ENCODE measurements around the gene ARNT2. TPM values are rescaled to one million over a fixed set of nuclear protein-coding genes. Genes with fewer than 3 reads are reported as not detected.
A peak's percentile ranks its signal among the peaks of the same experiment; 100 is the strongest.

ARNT2 gene
- total RNA-seq, 1 donor from 2014 or later, result 72.4 TPM

DNA sequence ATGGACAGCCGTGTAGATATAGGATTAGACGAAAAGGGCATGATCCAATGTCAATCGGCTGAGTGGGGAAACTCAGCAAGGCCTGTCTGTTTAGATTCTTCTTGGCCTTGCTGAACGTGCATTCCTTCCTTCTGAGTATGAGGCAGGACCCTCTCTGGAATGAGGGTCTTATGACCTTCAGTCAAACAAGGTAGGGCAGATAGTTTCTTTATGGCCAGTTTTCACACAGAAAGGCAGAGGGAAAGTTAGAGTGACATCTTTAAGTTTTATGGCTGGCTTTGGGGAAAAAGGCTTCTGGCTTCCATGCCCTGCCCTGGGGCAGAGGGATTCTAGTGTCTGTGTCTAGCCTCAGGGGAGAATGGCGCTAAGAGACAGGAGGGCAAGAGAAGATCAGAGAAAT, 29.7 kb downstream of the ARNT2 start:
- TF ChIP-seq, protein P1, sequence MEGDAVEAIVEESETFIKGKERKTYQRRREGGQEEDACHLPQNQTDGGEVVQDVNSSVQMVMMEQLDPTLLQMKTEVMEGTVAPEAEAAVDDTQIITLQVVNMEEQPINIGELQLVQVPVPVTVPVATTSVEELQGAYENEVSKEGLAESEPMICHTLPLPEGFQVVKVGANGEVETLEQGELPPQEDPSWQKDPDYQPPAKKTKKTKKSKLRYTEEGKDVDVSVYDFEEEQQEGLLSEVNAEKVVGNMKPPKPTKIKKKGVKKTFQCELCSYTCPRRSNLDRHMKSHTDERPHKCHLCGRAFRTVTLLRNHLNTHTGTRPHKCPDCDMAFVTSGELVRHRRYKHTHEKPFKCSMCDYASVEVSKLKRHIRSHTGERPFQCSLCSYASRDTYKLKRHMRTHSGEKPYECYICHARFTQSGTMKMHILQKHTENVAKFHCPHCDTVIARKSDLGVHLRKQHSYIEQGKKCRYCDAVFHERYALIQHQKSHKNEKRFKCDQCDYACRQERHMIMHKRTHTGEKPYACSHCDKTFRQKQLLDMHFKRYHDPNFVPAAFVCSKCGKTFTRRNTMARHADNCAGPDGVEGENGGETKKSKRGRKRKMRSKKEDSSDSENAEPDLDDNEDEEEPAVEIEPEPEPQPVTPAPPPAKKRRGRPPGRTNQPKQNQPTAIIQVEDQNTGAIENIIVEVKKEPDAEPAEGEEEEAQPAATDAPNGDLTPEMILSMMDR (IDR thresholded peaks at IDR 0.05), result no peak
- Mint-ChIP-seq H3K4me3 (ENCODE audit: unreplicated experiment) (no peak overlapping the region), H3K27me3 (ENCODE audit: unreplicated experiment) (no peaks in the 10 kb centered on the region), H3K4me1 (ENCODE audit: unreplicated experiment) (peaks cover 52% of the 10 kb centered on the region), H3K36me3 (ENCODE audit: unreplicated experiment) (peaks cover 11% of the 10 kb centered on the region), H3K27ac (ENCODE audit: unreplicated experiment) (peak overlapping the region; percentile 61), H3K9me3 (ENCODE audit: unreplicated experiment) (no peaks in the 10 kb centered on the region)
- DNase-seq (ENCODE audit: extremely low spot score, unreplicated experiment), result no peak

DNA sequence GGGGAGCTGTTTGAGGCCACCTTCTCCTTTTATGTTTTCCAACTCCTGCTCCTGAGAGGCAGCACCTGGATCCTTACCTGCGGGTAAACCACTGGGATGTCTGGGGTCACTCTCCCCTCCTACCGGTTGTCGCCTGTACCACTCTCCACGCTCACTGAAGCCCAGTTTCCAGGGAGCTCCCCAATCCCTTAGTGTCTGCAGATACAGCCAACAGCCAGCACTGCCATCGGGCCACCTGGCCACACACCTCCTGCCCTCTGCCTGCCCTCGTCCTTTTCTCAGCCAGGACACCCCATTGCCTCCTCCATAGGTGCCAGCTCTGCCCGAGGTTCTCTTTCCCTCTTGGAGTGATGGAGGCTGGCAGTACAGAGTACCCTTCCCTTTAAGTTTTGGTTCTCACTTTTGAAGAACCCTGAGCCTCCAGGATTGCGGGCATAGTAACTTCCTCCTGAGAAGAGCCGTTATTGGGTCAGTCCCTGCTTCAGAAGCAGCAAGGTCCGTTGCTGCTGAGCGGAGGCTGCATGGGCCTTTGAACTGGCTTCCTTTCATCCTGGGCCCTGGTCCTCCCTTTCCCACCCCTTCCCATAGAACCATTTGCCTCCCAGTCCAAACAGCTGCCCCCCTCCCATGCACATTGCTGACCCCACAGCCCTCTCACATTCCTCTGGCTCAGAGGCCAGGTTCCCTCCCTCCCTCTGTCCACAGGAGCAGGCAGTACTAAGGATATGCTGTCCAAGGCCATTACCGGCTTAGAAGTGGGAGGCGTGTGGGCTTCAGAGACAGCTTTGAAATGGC, 30.9 kb downstream of the ARNT2 start:
- H3K27me3 Mint-ChIP-seq (ENCODE audit: unreplicated experiment), result no peaks in the 10 kb centered on the region
- H3K36me3 Mint-ChIP-seq (ENCODE audit: unreplicated experiment), result peaks cover 13% of the 10 kb centered on the region
- TF ChIP-seq, protein P1 (IDR thresholded peaks at IDR 0.05), result no peak
- H3K4me1 Mint-ChIP-seq (ENCODE audit: unreplicated experiment), result peaks cover 52% of the 10 kb centered on the region
- peak; percentile 73 for DNase-seq (ENCODE audit: extremely low spot score, unreplicated experiment)
- no peak overlapping the region for H3K27ac Mint-ChIP-seq (ENCODE audit: unreplicated experiment)
- no peaks in the 10 kb centered on the region for H3K9me3 Mint-ChIP-seq (ENCODE audit: unreplicated experiment)
- no peak overlapping the region for H3K4me3 Mint-ChIP-seq (ENCODE audit: unreplicated experiment)

DNA sequence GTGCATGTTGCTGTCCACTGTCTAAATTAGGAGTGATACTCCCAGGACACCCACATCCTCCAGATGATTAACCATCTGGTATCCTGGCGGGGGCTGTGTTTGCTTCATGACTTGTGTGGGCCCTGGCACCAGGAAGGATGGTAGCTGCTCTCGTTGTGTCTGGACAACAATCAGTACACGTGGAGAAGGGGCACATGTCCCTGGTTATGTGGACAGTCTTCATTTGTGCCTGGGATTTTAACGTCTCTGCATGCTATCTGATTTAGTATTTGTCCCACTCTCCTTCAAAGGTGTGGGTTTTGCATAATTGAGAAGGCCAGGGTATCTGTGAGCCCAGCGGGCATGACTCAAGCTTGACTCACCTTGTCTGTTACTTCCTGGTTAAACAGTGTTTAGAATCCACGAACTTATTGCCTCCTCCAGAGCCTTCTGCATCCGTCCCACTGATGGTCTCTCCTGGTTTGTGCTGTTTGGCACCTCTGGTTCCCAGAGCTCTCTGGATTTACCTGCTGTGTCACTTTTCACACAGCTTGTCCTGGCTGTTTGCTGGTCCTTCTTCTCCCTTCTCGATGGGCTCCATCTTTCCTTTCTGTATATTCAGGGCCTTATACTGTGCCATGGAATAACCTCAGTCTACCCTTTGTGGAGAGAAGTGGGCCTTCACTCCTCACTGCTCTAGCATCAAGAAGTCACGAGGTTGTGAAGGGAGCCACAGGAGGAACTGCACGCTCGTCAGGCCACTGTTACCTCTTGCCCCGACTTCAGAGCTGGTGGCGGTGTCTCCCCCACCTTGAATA, 32.5 kb downstream of the ARNT2 start:
- no peaks in the 10 kb centered on the region for H3K27me3 Mint-ChIP-seq (ENCODE audit: unreplicated experiment)

DNA sequence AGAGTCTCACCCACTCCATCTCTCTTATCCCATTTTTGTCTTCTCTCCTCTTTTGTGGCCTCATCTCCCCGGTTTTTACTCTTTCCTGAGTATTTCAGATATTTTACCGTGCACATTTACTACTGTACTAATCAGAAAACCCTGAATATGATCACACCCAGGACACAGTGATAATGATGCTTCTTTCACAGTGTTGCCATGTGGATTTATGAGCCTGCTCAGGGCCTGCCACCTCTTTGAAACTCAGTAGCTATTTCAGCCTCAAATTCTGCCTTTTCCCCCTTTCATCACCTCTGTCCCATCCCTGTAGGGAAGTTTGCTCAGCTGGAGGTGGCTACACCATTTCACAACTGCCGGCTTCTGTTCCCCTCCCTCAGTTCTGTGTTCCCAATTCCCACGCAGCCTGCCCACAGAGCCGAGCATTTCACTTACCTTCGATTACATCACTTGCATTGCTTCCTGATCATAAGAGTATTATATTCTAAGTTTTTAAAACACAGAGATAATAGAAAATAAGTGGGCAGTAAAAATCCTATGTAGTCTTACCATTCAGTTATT, 33.2 kb downstream of the ARNT2 start:
- H3K27me3 Mint-ChIP-seq (ENCODE audit: unreplicated experiment), result no peaks in the 10 kb centered on the region
- peaks cover 38% of the 10 kb centered on the region for H3K4me1 Mint-ChIP-seq (ENCODE audit: unreplicated experiment)
- no peaks in the 10 kb centered on the region for H3K9me3 Mint-ChIP-seq (ENCODE audit: unreplicated experiment)
- H3K36me3 Mint-ChIP-seq (ENCODE audit: unreplicated experiment), result peaks cover 13% of the 10 kb centered on the region
- peak overlapping the region; percentile 78 for H3K27ac Mint-ChIP-seq (ENCODE audit: unreplicated experiment)
- TF ChIP-seq, protein P1 (IDR thresholded peaks at IDR 0.05), result no peak
- no peak overlapping the region for H3K4me3 Mint-ChIP-seq (ENCODE audit: unreplicated experiment)
- DNase-seq (ENCODE audit: extremely low spot score, unreplicated experiment), result peak; percentile 56

More for the DNA sequence above, 32.5 kb downstream of the ARNT2 start:
- Mint-ChIP-seq H3K9me3 (ENCODE audit: unreplicated experiment) (no peaks in the 10 kb centered on the region), H3K27ac (ENCODE audit: unreplicated experiment) (peak overlapping the region; percentile 78), H3K4me3 (ENCODE audit: unreplicated experiment) (no peak overlapping the region), H3K36me3 (ENCODE audit: unreplicated experiment) (peaks cover 13% of the 10 kb centered on the region), H3K4me1 (ENCODE audit: unreplicated experiment) (peaks cover 41% of the 10 kb centered on the region)
- DNase-seq (ENCODE audit: extremely low spot score, unreplicated experiment), result peak; percentile 51
- TF ChIP-seq, protein P1 (IDR thresholded peaks at IDR 0.05), result no peak

DNA sequence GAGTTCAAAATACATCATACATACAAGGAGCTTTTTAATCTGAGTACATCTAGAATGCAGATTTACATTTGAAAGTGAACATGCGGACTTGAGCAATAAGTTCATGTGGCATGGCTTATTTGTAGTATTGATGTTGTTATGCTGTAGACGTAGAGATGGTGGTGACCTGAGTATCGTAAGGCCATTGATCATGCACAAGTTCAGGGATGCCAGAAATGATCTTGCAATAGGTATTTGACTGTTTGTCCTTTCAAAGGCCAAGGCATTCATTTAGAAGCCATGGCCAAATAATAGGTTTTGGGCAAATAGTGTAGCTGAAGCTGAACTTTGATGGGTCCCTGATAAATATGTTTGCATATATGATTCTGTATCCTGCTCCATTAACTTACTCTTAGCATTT, 35.0 kb downstream of the ARNT2 start:
- TF ChIP-seq, protein P1 (IDR thresholded peaks at IDR 0.05), result no peak
- Mint-ChIP-seq H3K4me1 (ENCODE audit: unreplicated experiment) (peaks cover 29% of the 10 kb centered on the region), H3K27me3 (ENCODE audit: unreplicated experiment) (no peaks in the 10 kb centered on the region), H3K9me3 (ENCODE audit: unreplicated experiment) (no peaks in the 10 kb centered on the region), H3K27ac (ENCODE audit: unreplicated experiment) (no peak overlapping the region), H3K4me3 (ENCODE audit: unreplicated experiment) (no peak overlapping the region), H3K36me3 (ENCODE audit: unreplicated experiment) (peaks cover 13% of the 10 kb centered on the region)
- no peak for DNase-seq (ENCODE audit: extremely low spot score, unreplicated experiment)
